GM12892 (cell line): ENCODE data around the gene PLXNB2.

Source experiments
- POLR2A ChIP-seq: IDR thresholded peaks from 2 replicates; pipeline ENCODE4 v1.6.1; 2011; ENCODE audit warnings: low read depth, low read length, control low read depth
- POLR2AphosphoS5 ChIP-seq: IDR thresholded peaks from 2 replicates; pipeline ENCODE4 v1.6.1; 2011; ENCODE audit warnings: low read depth, low read length, control low read depth
- TAF1 ChIP-seq: IDR thresholded peaks from 2 replicates; pipeline ENCODE4 v1.6.1; 2011; ENCODE audit warnings: low read depth, mild to moderate bottlenecking, control low read depth, low read length, borderline replicate concordance

- TF ChIP-seq POLR2A (no peak; the same call in 1 of the 2 replicates), POLR2AphosphoS5 (no peak), TAF1 (no peak)
Measured at GRCh38 chr22:50245214-50246072, 62.0 kb downstream of the PLXNB2 start.
